Type B pancreatic cell (in vitro differentiated cells): ENCODE results near the gene RAB35. TPM values are rescaled to one million over a fixed set of nuclear protein-coding genes. Genes with fewer than 3 reads are reported as not detected.

Experiments
- DNase-seq: peaks from one replicate; pipeline ENCODE4 v3.0.0; 2021; ENCODE audit warnings: mixed read lengths; ENCODE audit not compliant: unreplicated experiment; ENCODE audit errors: extremely low spot score
- H3K27ac Mint-ChIP-seq: 2 replicates; pipeline ENCODE4 v1.8.0; 2021; ENCODE audit warnings: mild to moderate bottlenecking, mixed read lengths
- H3K27me3 Mint-ChIP-seq: 2 replicates; pipeline ENCODE4 v1.8.0; 2021; ENCODE audit warnings: mixed read lengths
- H3K36me3 Mint-ChIP-seq: 2 replicates; pipeline ENCODE4 v1.8.0; 2021; ENCODE audit warnings: mixed read lengths
- H3K4me1 Mint-ChIP-seq: one replicate; pipeline ENCODE4 v1.8.0; 2021; ENCODE audit warnings: mixed read lengths; ENCODE audit not compliant: unreplicated experiment
- H3K4me3 Mint-ChIP-seq: 2 replicates; pipeline ENCODE4 v1.8.0; 2021; ENCODE audit warnings: mild to moderate bottlenecking, mixed read lengths
- H3K9me3 Mint-ChIP-seq: 2 replicates; pipeline ENCODE4 v1.8.0; 2021; ENCODE audit warnings: mixed read lengths
- CTCF ChIP-seq: fragments of 200-600 bp; sonication (generic); conservative IDR thresholded peaks from 2 replicates; pipeline ENCODE4 v1.5.0; 2021; ENCODE audit warnings: antibody characterized with exemption, mild to moderate bottlenecking
- total RNA-seq: library from RNA; stranded (reverse); gene quantifications from 2 replicates; pipeline ENCODE4 v1.2.1, GENCODE V29; 2021; ENCODE audit warnings: low replicate concordance

Gene RAB35
- total RNA-seq, 1 donor from 2014 or later, result 42.3 TPM

- no peak overlapping the region for H3K27ac Mint-ChIP-seq
- H3K9me3 Mint-ChIP-seq, result no peaks in the 10 kb centered on the region
- peaks cover 3% of the 10 kb centered on the region for H3K27me3 Mint-ChIP-seq
- no peak overlapping the region for H3K4me3 Mint-ChIP-seq
- H3K36me3 Mint-ChIP-seq, result no peaks in the 10 kb centered on the region
- no peak for DNase-seq
- no peak for TF ChIP-seq CTCF
- peaks cover 19% of the 10 kb centered on the region for H3K4me1 Mint-ChIP-seq
Observed at GRCh38 chr12:120081641-120082040, 34.9 kb downstream of the RAB35 start.

GRCh38 chr12:120079411-120080400 is 36.8 kb downstream of the RAB35 start:
- peaks cover 14% of the 10 kb centered on the region for H3K4me1 Mint-ChIP-seq
- no peak for TF ChIP-seq CTCF
- no peaks in the 10 kb centered on the region for H3K36me3 Mint-ChIP-seq
- peaks cover 3% of the 10 kb centered on the region for H3K27me3 Mint-ChIP-seq
- H3K4me3 Mint-ChIP-seq, result no peak overlapping the region
- no peaks in the 10 kb centered on the region for H3K9me3 Mint-ChIP-seq
- no peak for DNase-seq
- H3K27ac Mint-ChIP-seq, result peak overlapping the region; percentile 71

GRCh38 chr12:120078868-120079267 is 37.7 kb downstream of the RAB35 start:
- H3K9me3 Mint-ChIP-seq, result no peaks in the 10 kb centered on the region
- TF ChIP-seq CTCF, result no peak
- no peak for DNase-seq
- H3K27me3 Mint-ChIP-seq, result peaks cover 3% of the 10 kb centered on the region
- no peak overlapping the region for H3K4me3 Mint-ChIP-seq
- H3K27ac Mint-ChIP-seq, result peak overlapping the region; percentile 71
- no peaks in the 10 kb centered on the region for H3K36me3 Mint-ChIP-seq
- peaks cover 14% of the 10 kb centered on the region for H3K4me1 Mint-ChIP-seq

GRCh38 chr12:120077260-120077659 is 39.3 kb downstream of the RAB35 start:
- no peak overlapping the region for H3K4me3 Mint-ChIP-seq
- no peak overlapping the region for H3K27ac Mint-ChIP-seq
- TF ChIP-seq CTCF, result no peak
- no peaks in the 10 kb centered on the region for H3K9me3 Mint-ChIP-seq
- peaks cover 3% of the 10 kb centered on the region for H3K27me3 Mint-ChIP-seq
- peaks cover 14% of the 10 kb centered on the region for H3K4me1 Mint-ChIP-seq
- DNase-seq, result no peak
- H3K36me3 Mint-ChIP-seq, result no peaks in the 10 kb centered on the region

- DNase-seq, result no peak
- H3K36me3 Mint-ChIP-seq, result no peaks in the 10 kb centered on the region
- no peak overlapping the region for H3K27ac Mint-ChIP-seq
- TF ChIP-seq CTCF, result no peak
- peaks cover 14% of the 10 kb centered on the region for H3K4me1 Mint-ChIP-seq
- peaks cover 3% of the 10 kb centered on the region for H3K27me3 Mint-ChIP-seq
- H3K4me3 Mint-ChIP-seq, result no peak overlapping the region
- no peaks in the 10 kb centered on the region for H3K9me3 Mint-ChIP-seq
Observed at GRCh38 chr12:120076651-120077050, 39.9 kb downstream of the RAB35 start.
